ENCODE measurements around the gene ITGA6.

The ITGA6 gene

DNA sequence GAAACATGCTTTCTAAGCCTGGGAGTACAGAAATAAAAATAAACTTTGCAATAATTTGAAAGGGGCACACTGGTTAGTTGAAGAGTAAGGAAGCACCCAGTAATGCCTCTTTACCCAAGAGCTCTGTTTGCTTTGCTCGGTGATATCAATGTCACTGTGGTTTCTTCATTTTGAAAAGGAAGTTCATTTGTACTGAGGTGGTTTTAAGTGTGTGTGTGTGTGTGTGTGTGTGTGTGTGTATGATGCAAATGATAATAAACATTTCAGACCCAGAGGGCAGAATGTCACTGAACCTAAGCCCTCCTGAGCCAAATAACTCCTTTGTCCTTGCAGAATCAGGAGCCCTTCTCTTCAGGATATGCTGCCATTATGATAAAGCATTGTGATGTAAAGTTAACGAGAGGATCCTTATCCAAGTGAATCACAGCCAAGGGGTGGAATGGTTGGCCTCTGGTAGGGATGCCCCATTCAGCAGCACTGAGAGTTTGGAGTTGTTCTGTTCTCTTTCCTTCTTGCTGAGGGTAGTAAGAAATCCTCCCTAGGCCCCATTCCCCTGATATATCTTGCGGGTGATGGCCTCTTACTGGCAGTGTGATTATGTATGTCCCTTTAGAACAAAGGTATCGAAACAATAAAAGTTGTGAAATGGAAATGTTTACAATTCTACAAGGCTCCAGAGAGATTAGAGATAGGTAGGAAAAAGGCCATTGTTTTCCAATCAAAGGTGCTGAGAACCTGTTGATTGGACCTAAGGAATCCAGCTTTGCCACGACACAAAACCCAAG is 7.6 kb downstream of the ITGA6 start:
- DNase-seq (ENCODE audit: low read depth) = no peak
- H3K4me3 ChIP-seq (ENCODE audit: low read length) = no peak overlapping the region
- TF ChIP-seq, protein P1, sequence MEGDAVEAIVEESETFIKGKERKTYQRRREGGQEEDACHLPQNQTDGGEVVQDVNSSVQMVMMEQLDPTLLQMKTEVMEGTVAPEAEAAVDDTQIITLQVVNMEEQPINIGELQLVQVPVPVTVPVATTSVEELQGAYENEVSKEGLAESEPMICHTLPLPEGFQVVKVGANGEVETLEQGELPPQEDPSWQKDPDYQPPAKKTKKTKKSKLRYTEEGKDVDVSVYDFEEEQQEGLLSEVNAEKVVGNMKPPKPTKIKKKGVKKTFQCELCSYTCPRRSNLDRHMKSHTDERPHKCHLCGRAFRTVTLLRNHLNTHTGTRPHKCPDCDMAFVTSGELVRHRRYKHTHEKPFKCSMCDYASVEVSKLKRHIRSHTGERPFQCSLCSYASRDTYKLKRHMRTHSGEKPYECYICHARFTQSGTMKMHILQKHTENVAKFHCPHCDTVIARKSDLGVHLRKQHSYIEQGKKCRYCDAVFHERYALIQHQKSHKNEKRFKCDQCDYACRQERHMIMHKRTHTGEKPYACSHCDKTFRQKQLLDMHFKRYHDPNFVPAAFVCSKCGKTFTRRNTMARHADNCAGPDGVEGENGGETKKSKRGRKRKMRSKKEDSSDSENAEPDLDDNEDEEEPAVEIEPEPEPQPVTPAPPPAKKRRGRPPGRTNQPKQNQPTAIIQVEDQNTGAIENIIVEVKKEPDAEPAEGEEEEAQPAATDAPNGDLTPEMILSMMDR (conservative IDR thresholded peaks at IDR 0.05; ENCODE audit: low read length) = no peak

DNA sequence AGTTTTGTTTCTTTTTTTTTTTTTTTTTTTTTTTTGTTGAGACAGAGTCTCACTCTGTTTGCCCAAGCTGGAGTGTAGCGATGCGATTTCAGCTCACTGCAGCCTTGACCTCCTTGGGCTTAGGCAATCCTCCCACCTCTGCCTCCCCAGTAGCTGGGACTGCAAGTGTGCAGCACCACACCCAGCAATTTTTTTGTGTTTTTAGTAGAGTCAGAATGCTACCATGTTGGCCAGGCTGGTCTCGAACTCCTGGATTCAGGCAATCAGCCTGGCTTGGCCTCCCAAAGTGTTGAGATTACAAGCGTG is 8.2 kb downstream of the ITGA6 start:
- TF ChIP-seq, protein P1 (conservative IDR thresholded peaks at IDR 0.05; ENCODE audit: low read length) = no peak
- DNase-seq (ENCODE audit: low read depth) = no peak
- H3K4me3 ChIP-seq (ENCODE audit: low read length) = no peak overlapping the region

DNA sequence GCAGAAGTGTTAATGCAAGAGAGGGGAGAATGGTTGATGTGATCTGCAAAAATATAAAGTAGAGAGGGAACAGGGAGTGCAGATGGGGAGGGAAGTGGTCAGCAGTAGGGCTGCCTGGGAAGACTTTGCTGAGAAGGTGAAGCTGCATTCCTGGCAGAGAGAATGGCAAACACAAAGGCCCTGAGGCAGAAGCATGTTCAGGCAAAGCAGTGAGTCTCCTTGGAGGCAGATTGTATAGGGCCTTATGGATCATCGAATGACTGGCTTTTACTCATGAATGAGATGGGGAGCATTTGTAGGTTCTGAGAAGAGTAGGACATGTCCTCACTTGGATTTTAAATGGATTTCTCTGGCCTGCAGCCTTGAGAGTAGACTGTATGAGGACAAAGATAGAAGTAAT is 9.5 kb downstream of the ITGA6 start:
- TF ChIP-seq, protein P1 (conservative IDR thresholded peaks at IDR 0.05; ENCODE audit: low read length) = no peak
- no peak for DNase-seq (ENCODE audit: low read depth)

DNA sequence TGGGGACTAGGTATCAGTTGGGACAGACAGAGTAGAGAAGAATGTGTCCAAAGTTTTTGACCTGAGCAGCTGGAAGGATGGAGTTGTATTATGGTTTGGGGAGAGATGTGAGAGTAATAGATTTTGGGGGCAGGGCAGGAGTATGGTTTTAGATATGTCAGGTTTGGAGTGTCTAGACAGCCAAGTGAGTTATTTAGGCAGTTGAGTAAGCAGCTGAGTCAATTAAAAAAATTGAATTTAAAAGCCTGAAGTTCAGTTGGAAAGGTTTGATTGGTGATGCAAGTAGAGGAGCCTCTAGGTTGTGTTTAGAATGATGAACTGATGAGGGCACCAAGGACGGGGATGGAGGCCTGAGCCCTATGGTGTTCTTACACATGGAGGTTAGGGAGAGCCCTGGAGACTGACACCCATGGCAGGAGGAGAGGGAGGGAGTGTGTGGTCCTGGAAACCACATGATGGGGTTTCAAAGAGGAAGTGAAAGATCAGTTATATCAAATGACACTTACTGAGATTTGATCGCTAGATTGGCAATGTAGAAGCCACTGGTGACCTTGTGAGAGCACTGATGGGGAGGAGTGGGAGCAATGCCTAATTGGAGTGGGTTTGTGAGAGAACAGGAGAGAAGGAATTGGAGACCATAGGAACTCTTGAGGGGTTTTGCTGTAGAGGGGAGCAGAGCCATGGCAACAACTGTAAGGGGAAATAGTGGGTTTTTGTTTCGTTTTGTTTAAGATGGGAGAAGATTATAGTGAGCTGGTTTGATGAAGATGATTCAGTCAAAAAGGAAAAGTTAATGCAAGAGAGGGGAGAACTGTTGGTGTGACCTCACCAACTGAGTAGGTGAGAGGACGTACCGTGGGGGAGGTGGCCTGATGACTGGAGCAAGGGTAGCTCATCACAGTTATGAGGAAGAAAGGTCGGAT is 10.3 kb downstream of the ITGA6 start:
- H3K4me3 ChIP-seq (ENCODE audit: low read length) = no peak overlapping the region
- TF ChIP-seq, protein P1 (conservative IDR thresholded peaks at IDR 0.05; ENCODE audit: low read length) = no peak
- no peak for DNase-seq (ENCODE audit: low read depth)

More for the DNA sequence above, 9.5 kb downstream of the ITGA6 start:
- no peak overlapping the region for H3K4me3 ChIP-seq (ENCODE audit: low read length)

DNA sequence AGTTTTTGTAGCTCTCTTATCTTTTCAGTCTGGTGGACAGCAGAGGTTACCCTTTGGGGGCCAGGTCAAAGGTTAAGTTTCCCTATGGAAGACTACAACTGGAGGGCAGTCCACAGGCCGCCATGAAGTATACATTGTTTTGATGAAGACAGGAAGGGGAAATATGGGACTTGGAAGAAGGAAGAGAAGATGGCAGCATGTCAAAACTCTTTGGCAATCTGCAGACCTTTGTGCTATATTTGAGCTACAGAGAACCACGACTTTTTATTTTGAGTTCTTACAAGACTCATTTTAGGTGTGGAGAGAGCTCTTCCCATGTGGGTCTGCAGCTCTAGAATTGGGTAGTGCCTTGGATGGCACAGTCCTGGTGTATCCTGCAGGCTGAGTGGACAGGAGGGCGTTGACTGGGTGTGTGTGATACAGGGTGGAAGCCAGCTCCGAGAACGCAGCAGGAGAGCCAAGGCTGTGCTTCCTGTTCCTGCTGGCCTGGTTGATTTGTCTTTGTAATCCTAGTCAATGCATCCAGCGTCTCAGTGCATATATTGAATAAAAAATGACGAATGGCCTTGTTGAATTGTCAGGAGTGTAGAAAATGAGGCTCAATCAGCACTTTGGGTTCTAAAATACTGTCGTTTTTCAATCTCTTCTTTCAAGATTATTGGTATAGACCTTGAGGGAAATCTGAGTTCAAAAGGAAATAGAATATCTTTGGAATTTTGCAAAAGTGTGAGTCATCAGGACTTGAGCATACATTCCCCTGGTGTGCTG is 11.5 kb downstream of the ITGA6 start:
- peak; percentile 44 for DNase-seq (ENCODE audit: low read depth)
- no peak overlapping the region for H3K4me3 ChIP-seq (ENCODE audit: low read length)
- TF ChIP-seq, protein P1 (conservative IDR thresholded peaks at IDR 0.05; ENCODE audit: low read length) = no peak

DNA sequence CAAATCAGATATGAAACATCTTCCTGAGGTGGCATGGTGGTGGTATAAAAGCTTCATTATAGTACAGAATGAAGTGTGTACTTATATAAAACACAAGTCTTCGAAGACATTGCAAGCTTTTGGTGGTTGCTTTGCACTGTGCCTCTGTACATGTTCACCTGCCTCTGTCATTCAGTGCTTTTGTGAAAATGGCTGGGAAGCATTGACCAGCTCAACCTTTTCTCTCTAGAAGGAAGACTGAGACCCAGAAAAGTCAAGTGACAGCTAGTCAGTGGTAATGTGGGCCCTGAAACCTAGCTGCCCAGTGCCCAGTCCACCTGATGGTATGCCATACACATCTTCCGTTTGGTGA is 12.1 kb downstream of the ITGA6 start:
- DNase-seq (ENCODE audit: low read depth) = no peak
- TF ChIP-seq, protein P1 (conservative IDR thresholded peaks at IDR 0.05; ENCODE audit: low read length) = no peak
- no peak overlapping the region for H3K4me3 ChIP-seq (ENCODE audit: low read length)

All from AG10803 (cell line).